Gastroesophageal sphincter (tissue), 4 donors: Measurements from ENCODE around the gene TF. TPM values are rescaled to one million over a fixed set of nuclear protein-coding genes. Genes with fewer than 3 reads are reported as not detected.

ENCODE experiments used
- ATAC-seq: fragments of 150-250 bp; one replicate; pipeline ENCODE4 v1.9.1; 2016; ENCODE audit warnings: mild to moderate bottlenecking, moderate library complexity
- H3K27ac ChIP-seq, 4 donors: fragments of 200-600 bp; sonication (generic) in 3 of 4; 1 replicate in 3 of 4; 2 replicates in 1 of 4; pipeline ENCODE4 v1.5.1; 2016 to 2019
- H3K27me3 ChIP-seq: fragments of 200-600 bp; sonication (generic); one replicate; pipeline ENCODE4 v1.5.1; 2019
- H3K36me3 ChIP-seq, 2 donors: fragments of 200-600 bp; sonication (generic); one replicate each; pipeline ENCODE4 v1.5.1; 2019; ENCODE audit warnings: control low read depth in 1 of 2
- H3K4me1 ChIP-seq, 3 donors: fragments of 200-600 bp; sonication (generic); 1 replicate in 2 of 3; 2 replicates in 1 of 3; pipeline ENCODE4 v1.5.1; 2016 to 2019; ENCODE audit warnings: control low read depth in 2 of 3
- H3K4me3 ChIP-seq, 2 donors: fragments of 200-600 bp; sonication (generic); one replicate each; pipeline ENCODE4 v1.5.1; 2019; ENCODE audit warnings: mild to moderate bottlenecking in 1 of 2, moderate library complexity in 1 of 2
- H3K9me3 ChIP-seq, 3 donors: fragments of 200-600 bp; sonication (generic); one replicate each; pipeline ENCODE4 v1.5.1; 2017 to 2019; ENCODE audit warnings: control low read depth in 2 of 3
- EP300 ChIP-seq: sonication (generic); formaldehyde crosslinking; IDR thresholded peaks from one replicate; pipeline ENCODE4 v1.6.1; 2017; ENCODE audit warnings: antibody characterized with exemption, mild to moderate bottlenecking
- POLR2A ChIP-seq, 2 donors: fragments of 450-650 bp; IDR thresholded peaks; one replicate each; pipeline ENCODE4 v1.6.1; 2017; ENCODE audit warnings: antibody characterized with exemption in 2 of 2, mild to moderate bottlenecking in 2 of 2, moderate library complexity in 1 of 2
- POLR2AphosphoS5 ChIP-seq: sonication (generic); formaldehyde crosslinking; IDR thresholded peaks from one replicate; pipeline ENCODE4 v1.6.1; 2017; ENCODE audit warnings: antibody characterized with exemption
- WGBS, 2 donors: methylation state at CpG; one replicate each; pipeline ENCODE4 v1.1.5; 2018; ENCODE audit warnings: low coverage in 1 of 2; 5-methylcytosine and 5-hydroxymethylcytosine counted together
- total RNA-seq, 4 donors: library from RNA; depleted of rRNA; stranded (reverse); fragments of >200 nt; gene quantifications; one replicate each; pipeline ENCODE4 v1.1.0, GENCODE V29; 2016
- TF ChIP-seq, protein P1 (sequence below), 4 experiments: fragments of 200-600 bp in 2 of 4; fragments of 450-650 bp in 2 of 4; sonication (generic) in 1 of 4; IDR thresholded peaks; one replicate each; pipeline ENCODE4 v1.5.1; 2017 to 2019; ENCODE audit warnings: antibody characterized with exemption in 4 of 4, mild to moderate bottlenecking in 2 of 4, moderate library complexity in 2 of 4

Gene TF
- total RNA-seq, 4 donors from 2014 or later = 0.78 to 12.5 (median 1.2) TPM

DNA sequence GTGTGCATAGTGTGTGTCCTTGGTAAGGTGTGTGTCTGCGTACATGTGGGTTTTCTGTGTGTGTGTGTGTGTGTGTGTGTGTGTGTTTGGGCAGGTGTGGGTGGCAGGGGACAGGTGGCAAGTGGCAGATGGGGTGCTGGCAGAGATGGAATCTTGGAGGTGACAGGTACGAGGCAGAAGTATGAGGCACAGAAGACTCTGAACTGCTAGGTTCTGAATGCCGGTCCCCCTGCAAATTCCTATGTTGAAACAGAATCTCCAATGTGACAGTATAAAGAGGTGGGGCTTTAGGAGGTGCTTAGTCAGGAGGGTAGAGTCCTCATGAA is 89.2 kb downstream of the TF start:
- H3K36me3 ChIP-seq = peaks cover 0 to 88% of the 10 kb centered on the region in 2 donors
- no peaks in the 10 kb centered on the region for H3K4me1 ChIP-seq
- H3K9me3 ChIP-seq = no peaks in the 10 kb centered on the region
- no peaks in the 10 kb centered on the region for H3K27me3 ChIP-seq
- ATAC-seq = no peak
- 77 to 94% methylated on average over 2 to 3 of the region's 3 CpGs for WGBS, 2 donors
- no peak for TF ChIP-seq EP300
- TF ChIP-seq, protein P1, sequence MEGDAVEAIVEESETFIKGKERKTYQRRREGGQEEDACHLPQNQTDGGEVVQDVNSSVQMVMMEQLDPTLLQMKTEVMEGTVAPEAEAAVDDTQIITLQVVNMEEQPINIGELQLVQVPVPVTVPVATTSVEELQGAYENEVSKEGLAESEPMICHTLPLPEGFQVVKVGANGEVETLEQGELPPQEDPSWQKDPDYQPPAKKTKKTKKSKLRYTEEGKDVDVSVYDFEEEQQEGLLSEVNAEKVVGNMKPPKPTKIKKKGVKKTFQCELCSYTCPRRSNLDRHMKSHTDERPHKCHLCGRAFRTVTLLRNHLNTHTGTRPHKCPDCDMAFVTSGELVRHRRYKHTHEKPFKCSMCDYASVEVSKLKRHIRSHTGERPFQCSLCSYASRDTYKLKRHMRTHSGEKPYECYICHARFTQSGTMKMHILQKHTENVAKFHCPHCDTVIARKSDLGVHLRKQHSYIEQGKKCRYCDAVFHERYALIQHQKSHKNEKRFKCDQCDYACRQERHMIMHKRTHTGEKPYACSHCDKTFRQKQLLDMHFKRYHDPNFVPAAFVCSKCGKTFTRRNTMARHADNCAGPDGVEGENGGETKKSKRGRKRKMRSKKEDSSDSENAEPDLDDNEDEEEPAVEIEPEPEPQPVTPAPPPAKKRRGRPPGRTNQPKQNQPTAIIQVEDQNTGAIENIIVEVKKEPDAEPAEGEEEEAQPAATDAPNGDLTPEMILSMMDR (IDR thresholded peaks at IDR 0.05) = no peak
- TF ChIP-seq POLR2A (IDR thresholded peaks at IDR 0.05) = no peak
- no peak overlapping the region for H3K4me3 ChIP-seq
- H3K27ac ChIP-seq = no peak overlapping the region

DNA sequence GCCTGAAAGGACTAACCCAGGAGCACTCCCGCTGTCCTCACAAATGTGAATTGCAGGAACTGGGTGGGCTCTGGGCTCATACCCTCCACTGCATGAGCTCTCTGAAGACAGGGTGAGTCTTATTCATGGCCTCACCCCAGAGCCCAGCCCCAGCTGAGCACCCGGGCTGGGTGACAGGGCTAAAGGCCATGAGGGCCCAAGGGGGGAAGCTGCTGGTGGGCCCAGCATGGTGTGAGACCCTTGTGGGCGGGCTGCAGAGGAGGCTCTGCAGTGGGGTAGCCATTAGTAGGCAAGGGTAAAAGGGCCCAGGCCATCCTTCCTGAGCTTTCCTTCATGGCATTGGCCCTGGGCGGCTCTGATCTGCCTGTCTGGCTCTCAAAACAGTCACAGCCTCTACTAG is 89.8 kb downstream of the TF start:
- H3K27me3 ChIP-seq = no peaks in the 10 kb centered on the region
- no peaks in the 10 kb centered on the region for H3K9me3 ChIP-seq
- H3K27ac ChIP-seq = no peak overlapping the region
- H3K4me1 ChIP-seq = no peaks in the 10 kb centered on the region
- no CpG with 5 or more reads among the region's 4 CpGs for WGBS, 2 donors
- no peak overlapping the region for H3K4me3 ChIP-seq
- TF ChIP-seq EP300 (no peak), POLR2AphosphoS5 (no peak), POLR2A (IDR thresholded peaks at IDR 0.05) (no peak)
- TF ChIP-seq, protein P1 (IDR thresholded peaks at IDR 0.05) = no peak
- peaks cover 0 to 94% of the 10 kb centered on the region in 2 donors for H3K36me3 ChIP-seq
- ATAC-seq = no peak

DNA sequence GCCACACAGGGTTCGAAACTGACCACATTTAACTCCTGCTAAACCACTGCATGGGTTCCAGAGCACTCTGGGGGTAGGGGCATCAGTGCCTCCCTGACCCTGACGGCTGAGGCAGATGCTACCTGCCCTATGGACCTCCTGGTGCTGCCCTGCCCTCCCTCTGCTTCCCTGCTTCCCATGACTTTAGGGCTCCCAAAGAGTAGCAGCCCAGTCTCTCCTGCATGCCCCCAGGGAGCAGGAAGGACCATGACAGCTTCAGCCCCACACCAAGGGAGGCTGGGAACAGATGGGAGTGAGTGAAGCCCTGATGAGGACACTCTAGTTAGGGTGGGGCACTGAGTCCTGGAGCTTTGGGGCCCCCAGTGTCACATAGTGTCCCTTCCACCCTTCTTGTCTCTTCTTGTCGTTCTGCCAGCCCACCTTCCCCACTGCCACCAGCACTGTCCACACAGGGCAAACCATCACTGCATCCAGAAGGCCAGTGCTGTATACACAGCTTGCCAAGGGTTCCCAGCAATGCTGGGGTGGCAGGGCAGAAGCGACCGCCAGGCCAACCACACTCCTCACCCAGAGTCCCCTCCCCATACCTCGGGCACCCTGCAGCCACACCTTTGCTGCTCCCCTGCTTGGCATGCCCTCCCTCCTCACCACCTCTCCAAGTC is 90.4 kb downstream of the TF start:
- H3K4me1 ChIP-seq = no peaks in the 10 kb centered on the region
- H3K27ac ChIP-seq = no peak overlapping the region
- TF ChIP-seq EP300 = no peak
- no peak for TF ChIP-seq POLR2A (IDR thresholded peaks at IDR 0.05)
- no peak for TF ChIP-seq POLR2AphosphoS5
- H3K36me3 ChIP-seq = peaks cover 0 to 94% of the 10 kb centered on the region in 2 donors
- H3K27me3 ChIP-seq = no peaks in the 10 kb centered on the region
- no peak overlapping the region for H3K4me3 ChIP-seq
- 85 to 100% methylated on average over 1 to 5 of the region's 6 CpGs for WGBS, 2 donors
- no peak for ATAC-seq
- H3K9me3 ChIP-seq = no peaks in the 10 kb centered on the region

DNA sequence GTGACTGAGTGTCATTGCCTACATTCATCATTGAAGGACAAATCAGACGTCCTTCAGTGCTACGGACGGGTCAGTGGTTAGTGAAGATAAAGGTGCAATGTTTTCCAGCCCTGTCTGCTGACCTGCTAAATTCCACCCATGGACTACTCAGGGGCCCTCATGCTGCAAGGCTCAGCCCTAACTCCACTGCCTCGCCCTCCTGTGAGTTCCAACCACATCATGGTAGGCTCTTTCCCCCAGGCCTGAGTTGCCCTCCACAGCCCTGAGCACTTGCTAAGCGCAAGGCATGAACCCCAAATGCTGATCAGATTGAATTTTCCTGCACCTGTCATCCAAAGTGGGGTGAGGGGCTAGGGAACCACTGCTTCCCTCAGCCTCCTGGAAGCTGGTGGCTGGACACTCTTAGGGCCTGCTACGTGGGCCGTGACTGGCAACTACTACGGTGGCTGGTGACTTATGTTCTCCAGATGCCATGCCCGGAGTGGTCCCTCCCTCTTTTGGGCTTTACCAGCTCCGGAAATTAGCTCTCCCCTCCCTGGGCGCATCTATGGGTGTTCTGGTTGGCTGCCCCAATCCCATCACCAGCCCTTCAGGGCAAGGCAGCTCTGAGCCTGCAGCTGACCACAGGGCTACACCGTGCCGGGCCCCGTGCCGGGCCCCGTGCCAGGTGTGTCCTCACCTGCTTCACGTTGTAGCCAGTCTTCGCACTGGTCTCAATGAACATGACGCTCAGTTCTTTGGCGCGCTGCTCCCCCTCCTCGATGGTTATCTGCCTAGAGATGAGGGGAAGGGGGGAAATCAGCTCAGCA is 91.5 kb downstream of the TF start:
- ATAC-seq = no peak
- Histone ChIP-seq H3K4me1 (no peaks in the 10 kb centered on the region), H3K27ac (no peak overlapping the region), H3K36me3 (peaks cover 0 to 84% of the 10 kb centered on the region in 2 donors), H3K27me3 (no peaks in the 10 kb centered on the region), H3K9me3 (no peaks in the 10 kb centered on the region), H3K4me3 (no peak overlapping the region)
- TF ChIP-seq, protein P1 (IDR thresholded peaks at IDR 0.05) = no peak
- TF ChIP-seq POLR2AphosphoS5 = no peak
- no peak for TF ChIP-seq POLR2A (IDR thresholded peaks at IDR 0.05)
- TF ChIP-seq EP300 = no peak
- WGBS, 2 donors = 78 to 86% methylated on average over 3 of the region's 22 CpGs

DNA sequence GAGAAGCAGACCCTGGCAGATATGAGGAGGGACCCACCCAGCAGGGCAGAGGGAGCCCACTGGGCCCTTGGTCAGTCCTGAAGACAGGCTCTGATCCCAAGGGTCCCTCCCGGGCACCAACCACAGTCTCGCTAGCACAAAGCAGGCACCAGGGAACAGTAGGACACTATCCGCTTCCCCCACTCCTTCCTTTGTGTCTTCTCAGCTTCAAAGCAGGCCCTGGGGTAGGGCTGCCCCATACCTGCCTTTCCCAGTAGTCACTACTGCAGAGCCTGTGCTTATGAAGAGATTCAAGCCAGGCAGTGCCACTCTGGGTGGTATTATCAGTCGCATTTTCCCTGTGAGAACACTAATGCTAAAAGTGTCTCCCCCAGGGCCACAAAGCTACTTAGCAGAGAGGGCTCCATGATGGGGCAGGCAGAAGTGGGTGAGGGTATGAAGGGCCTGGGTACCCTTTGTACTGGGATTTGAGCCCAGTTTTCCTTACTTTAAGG is 92.2 kb downstream of the TF start:
- ATAC-seq = no peak
- no peak overlapping the region for H3K27ac ChIP-seq
- TF ChIP-seq, protein P1 (IDR thresholded peaks at IDR 0.05) = no peak
- no peak for TF ChIP-seq POLR2A (IDR thresholded peaks at IDR 0.05)
- no peak for TF ChIP-seq POLR2AphosphoS5
- no peak for TF ChIP-seq EP300
- no peaks in the 10 kb centered on the region for H3K9me3 ChIP-seq
- H3K4me1 ChIP-seq = no peaks in the 10 kb centered on the region
- H3K36me3 ChIP-seq = peaks cover 0 to 78% of the 10 kb centered on the region in 2 donors
- no peak overlapping the region for H3K4me3 ChIP-seq
- H3K27me3 ChIP-seq = no peaks in the 10 kb centered on the region
- 96% methylated on average over 3 of the region's 4 CpGs; no CpG with 5 or more reads in 1 of the 2 donors for WGBS, 2 donors
